ENCODE results near the gene NIPAL3.
A peak's percentile ranks its signal among the peaks of the same experiment; 100 is the strongest.

NIPAL3 gene

DNA sequence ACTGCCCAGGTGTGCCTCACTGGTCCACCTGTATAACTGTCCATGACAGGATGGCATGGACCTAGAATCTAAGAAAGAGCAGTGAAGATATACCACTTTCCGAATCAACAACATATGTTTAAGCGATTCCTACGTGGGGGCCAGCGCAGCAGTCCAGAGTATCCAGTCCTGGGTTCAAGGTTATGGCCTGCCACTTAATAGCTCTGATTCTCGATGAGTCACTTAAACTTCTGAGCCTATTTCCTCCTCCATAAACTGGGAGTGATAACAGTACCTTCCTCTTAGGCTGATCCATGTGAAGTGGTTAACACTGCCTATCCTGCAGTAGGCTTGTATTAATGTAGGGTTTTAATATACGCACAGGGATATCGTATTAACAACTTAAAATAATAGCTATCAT lies 4.9 kb upstream of the NIPAL3 start:
- POLR2A ChIA-PET, result no interaction called here
- no peak overlapping the region for H3K4me3 ChIP-seq (ENCODE audit: low read depth, low read length)
- TF ChIP-seq, protein P1, sequence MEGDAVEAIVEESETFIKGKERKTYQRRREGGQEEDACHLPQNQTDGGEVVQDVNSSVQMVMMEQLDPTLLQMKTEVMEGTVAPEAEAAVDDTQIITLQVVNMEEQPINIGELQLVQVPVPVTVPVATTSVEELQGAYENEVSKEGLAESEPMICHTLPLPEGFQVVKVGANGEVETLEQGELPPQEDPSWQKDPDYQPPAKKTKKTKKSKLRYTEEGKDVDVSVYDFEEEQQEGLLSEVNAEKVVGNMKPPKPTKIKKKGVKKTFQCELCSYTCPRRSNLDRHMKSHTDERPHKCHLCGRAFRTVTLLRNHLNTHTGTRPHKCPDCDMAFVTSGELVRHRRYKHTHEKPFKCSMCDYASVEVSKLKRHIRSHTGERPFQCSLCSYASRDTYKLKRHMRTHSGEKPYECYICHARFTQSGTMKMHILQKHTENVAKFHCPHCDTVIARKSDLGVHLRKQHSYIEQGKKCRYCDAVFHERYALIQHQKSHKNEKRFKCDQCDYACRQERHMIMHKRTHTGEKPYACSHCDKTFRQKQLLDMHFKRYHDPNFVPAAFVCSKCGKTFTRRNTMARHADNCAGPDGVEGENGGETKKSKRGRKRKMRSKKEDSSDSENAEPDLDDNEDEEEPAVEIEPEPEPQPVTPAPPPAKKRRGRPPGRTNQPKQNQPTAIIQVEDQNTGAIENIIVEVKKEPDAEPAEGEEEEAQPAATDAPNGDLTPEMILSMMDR (IDR thresholded peaks at IDR 0.05; ENCODE audit: insufficient read depth, low read length, missing control alignments), result no peak
- CTCF ChIA-PET, result interaction anchor here (0.6 to 14.4 kb wide), 6 partner anchors 8 to 260 kb away, joined by 3 to 154 read pairs (median 4); no protein-coding TSS in a partner anchor
- no peak for DNase-seq (ENCODE audit: low read depth, low spot score)

DNA sequence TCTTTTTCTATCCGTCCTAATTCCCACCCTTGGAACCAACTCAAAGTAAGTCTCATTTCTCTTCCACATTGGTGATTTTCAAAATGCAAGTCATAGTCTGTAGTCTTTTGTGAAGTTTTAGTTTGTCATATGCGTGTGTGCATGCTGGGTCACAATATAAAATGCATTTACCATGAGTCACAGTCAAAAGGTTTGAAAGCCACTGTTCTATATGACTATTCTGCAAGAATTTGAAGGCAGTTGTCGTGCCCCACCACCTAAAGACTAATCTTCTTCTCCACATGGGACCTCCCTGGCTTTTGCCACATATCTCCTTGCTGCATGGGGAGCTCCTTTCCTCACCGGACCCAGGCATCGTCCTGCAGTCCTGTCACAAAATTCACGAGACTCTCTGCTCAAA lies 3.6 kb upstream of the NIPAL3 start:
- DNase-seq (ENCODE audit: low read depth, low spot score), result no peak
- CTCF ChIA-PET, result interaction anchor here (1.4 to 14.4 kb wide), 4 partner anchors 9 to 261 kb away, joined by 3 to 154 read pairs (median 72); no protein-coding TSS in a partner anchor

DNA sequence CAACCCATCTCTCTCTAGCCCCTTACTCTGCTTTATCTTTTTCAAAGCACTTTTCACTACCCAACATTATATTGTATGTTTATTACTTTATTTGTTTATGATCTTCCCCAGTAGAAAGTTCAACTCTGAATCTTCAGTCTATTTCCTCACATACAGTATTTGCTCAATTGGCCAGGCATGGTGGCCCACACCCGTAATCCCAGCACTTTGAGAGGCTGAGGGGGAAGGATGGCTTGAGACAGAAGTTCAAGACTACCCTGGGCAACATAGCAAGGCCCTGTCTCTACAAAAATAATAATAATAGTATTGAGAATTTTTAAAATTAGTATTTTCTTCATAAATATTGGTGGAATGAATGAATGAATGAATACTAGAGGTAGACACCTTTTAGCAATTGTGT lies 3.2 kb upstream of the NIPAL3 start:
- TF ChIP-seq, protein P1 (IDR thresholded peaks at IDR 0.05; ENCODE audit: insufficient read depth, low read length, missing control alignments), result no peak
- DNase-seq (ENCODE audit: low read depth, low spot score), result no peak
- ChIA-PET CTCF (interaction anchor here (0.9 to 14.4 kb wide), 4 partner anchors 20 to 262 kb away, joined by 3 to 154 read pairs (median 72); no protein-coding TSS in a partner anchor), POLR2A (no interaction called here)
- H3K4me3 ChIP-seq (ENCODE audit: low read depth, low read length), result no peak overlapping the region

More for the DNA sequence above, 3.6 kb upstream of the NIPAL3 start:
- POLR2A ChIA-PET, result no interaction called here
- TF ChIP-seq, protein P1 (IDR thresholded peaks at IDR 0.05; ENCODE audit: insufficient read depth, low read length, missing control alignments), result no peak
- H3K4me3 ChIP-seq (ENCODE audit: low read depth, low read length), result no peak overlapping the region

DNA sequence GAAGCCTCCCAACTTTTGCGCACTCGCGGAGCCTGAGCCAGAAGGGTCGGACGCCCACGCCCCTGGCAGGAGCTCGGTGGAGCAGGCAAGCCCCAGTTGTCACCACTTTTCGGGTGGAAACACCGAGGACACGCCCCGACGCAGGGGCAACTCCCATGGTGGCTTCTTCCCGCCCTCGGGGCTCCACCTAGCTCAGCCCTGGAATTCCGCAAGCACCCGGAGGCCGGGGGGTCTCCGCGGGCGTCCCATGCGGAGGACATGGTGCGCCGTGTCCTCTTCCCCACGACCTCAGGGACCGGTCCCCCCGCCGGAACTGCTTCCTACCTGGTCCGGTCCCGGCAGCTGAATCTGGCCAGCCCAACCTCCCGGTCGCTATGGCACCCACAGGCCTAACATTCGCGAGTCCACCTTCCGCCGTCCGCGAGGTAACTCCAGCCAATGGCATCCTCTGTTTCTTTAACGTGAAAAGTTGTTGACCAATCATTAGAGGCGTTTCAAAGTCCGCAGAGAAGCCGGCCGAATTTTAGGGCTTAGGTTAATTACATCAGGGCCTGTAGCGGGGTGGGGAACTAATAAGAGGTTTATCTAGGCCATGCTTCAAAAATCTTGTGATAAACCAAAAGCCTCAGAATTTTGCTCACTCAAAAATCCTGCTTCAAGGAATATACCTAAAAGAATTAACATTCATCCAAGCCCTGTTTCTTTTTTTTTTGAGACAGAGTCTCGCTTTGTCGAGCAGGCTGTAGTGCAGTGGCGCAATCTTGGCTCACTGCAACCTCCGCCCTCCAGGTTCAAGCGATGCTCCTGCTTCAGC lies 2.0 kb upstream of the NIPAL3 start, which contains the start of gene STPG1:
STPG1 (minus strand) TSS at position 433 of the 814 bp plus-strand sequence. CDS start 12,394 bp downstream, outside the sequence.
- POLR2A ChIA-PET, result no interaction called here
- CTCF ChIA-PET, result interaction anchor here (0.9 to 14.4 kb wide), 8 partner anchors 9 to 222 kb away, joined by 3 to 154 read pairs (median 26); no protein-coding TSS in a partner anchor
- peak within 1 kb of the TSS; percentile 79 for H3K4me3 ChIP-seq (ENCODE audit: low read depth, low read length)
- DNase-seq (ENCODE audit: low read depth, low spot score), result no peak
- TF ChIP-seq, protein P1 (IDR thresholded peaks at IDR 0.05; ENCODE audit: insufficient read depth, low read length, missing control alignments), result no peak

DNA sequence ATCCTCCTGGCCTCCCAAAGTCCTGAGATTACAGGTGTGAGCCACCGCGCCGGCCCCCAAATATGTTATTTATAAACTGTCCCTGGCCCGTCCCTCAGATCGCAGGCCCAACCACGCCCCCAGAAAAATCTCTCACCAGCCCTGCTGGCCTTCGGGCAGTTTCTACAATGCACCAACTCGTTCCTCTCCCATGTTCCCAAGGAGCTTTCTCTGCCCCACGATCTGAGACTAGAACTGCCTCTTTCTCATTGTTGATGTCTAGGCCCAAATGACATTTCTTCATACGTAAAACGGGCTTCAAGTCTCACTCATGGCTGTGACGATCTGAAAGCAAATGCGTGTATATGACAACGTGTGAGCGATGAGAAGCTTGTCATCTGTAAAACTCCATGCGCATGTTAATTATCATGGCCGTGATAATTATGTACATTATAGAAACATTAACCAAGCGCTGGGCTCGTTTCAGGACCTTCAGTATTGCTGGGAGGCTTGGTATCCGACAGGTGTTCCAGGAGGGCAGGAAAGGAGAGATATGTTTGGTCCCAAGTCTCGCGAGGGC lies 748 bp upstream of the NIPAL3 start:
- no peak for DNase-seq (ENCODE audit: low read depth, low spot score)
- ChIA-PET CTCF (interaction anchor here (0.7 to 13.4 kb wide), 23 partner anchors 9 to 231 kb away, joined by 3 to 154 read pairs (median 5); no protein-coding TSS in a partner anchor), POLR2A (no interaction called here)
- TF ChIP-seq, protein P1 (IDR thresholded peaks at IDR 0.05; ENCODE audit: insufficient read depth, low read length, missing control alignments), result no peak
- peak overlapping the region; percentile 87 for H3K4me3 ChIP-seq (ENCODE audit: low read depth, low read length)
